HG03135 (cell line): ENCODE measurements around the gene GPR78.

Experiments
- ATAC-seq: cut with Tn5 transposase; IDR thresholded peaks from one replicate; pipeline ENCODE4 v1.9.1; 2021; ENCODE audit warnings: mild to moderate bottlenecking, moderate library complexity; ENCODE audit not compliant: unreplicated experiment

The GPR78 gene

DNA sequence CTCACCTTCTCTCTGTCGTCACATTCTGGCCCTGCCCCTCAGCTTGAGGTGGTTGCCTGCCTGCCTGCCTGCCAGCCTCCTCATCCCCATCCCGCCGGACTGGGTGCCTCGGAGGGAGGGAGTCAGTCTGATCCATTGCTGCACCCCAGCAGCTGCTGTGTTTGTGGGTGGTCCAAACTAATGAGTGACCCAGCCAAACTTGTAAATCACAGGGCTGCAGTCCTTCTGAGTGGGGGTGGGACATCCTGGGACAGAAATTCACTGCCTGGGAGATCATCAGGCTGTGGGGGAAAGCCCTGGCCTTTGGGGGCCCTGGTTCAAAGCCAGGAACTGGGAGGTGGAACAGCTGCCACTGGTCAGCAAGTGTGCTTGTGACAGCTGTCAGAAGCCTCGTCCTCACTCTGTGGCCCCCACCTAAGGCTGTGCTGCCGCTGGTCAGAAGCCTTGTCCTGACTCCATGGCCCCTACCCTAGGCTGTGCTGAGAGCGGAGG, 5.6 kb downstream of the GPR78 start:
- ATAC-seq: no peak

DNA sequence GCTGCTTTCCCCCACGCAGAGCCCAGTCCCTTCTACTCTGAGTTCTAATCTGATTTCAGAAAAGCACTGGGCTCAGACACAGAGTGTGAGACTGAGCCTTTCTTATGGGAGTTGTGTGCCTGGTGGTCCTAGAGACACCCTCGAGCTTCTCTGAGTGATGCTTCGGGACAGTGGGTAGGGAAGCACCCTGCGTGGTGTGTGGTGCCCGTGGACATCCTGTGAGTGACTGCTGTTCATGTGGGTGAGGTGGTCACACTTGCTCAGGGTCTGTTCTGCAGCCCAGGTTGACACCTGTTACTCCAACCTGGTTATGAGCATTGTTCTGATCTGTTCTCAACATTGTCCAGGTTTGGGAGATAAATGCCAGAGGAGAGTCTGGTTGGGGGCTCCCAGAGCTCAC, 6.1 kb downstream of the GPR78 start:
- no peak for ATAC-seq

DNA sequence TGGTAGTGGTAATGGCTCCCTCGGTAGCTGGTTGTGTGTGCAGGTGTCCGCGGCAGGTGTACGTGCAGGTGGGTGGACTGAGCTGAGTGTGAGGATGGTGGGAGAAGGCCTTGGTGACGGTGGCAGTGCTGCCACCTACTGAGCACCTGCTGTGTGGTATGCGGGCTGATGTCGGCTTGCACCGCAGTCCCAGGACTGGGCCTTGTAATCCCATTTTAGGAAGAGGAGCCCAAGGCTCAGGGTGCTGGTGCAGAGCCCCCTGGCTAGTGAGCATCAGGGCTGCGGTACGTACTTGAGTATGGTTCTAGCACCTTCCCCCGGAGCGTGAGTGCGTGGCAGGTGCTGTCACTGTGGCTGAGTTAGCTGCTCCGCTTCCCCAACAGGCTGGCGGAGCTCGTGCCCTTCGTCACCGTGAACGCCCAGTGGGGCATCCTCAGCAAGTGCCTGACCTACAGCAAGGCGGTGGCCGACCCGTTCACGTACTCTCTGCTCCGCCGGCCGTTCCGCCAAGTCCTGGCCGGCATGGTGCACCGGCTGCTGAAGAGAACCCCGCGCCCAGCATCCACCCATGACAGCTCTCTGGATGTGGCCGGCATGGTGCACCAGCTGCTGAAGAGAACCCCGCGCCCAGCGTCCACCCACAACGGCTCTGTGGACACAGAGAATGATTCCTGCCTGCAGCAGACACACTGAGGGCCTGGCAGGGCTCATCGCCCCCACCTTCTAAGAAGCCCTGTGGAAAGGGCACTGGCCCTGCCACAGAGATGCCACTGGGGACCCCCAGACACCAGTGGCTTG, 6.7 kb downstream of the GPR78 start:
- ATAC-seq: no peak

DNA sequence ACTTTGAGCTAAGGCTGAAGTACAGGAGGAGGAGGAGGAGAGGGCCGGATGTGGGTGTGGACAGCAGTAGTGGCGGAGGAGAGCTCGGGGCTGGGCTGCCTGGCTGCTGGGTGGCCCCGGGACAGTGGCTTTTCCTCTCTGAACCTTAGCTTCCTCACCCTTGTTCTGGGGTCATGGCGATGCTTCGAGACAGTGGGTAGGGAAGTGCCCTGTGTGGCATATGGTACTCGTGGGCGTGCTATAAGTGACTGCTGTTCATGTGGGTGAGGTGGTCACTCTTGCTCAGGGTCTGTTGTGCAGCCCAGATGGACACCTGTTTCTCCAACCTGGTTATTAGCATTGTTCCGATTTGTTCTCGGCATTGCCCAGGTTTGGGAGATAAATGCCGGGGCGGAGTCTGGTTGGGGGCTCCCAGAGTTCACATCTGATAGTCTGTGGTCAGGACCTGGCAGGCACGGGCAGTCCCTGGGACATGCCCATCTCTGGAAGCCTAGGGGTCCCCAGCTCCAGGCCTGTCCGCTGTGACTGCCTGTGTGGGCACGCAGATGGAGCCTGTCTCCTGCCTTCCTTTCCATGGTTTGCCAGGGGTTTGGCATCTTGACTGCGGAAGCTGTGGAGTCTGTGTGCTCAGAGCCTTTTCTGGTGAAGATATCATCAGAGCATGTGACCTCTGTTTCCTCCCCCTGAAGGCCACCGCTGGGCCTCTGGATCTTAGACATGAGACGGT, 7.4 kb downstream of the GPR78 start:
- no peak for ATAC-seq

DNA sequence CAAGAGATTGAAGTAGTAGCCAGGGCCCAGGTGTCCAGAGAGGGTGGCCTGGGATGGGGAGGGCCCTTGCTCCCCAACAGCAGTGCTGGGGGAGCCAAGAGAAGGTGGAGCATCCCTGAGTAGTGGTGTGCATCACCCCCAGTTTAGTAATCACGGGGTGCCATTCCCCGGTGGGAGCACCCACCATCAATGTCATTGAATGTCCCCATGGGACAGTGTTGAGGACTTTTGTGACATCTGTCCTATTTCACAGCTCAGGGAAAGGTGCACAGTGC, 7.9 kb downstream of the GPR78 start:
- no peak for ATAC-seq

DNA sequence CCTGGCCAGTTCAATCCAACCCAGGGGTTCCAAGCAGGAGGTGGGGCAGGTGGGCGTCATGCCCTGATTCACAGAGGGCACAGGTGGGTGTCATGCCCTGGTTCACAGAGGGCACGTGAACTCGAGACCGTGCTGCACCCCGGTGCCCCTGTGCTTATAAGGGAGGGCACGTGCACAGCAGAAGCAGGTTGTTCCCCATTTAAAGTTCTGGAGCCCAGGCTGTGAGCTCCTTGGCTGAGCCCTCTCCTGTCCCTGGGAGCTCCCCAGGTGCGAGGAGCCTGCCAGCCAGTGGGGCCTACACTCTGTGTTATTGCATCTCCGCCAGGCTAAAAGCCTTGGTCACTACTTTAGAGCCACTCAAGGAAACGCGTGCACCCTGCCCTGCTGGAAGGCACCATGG, 9.1 kb downstream of the GPR78 start:
- ATAC-seq: no peak

DNA sequence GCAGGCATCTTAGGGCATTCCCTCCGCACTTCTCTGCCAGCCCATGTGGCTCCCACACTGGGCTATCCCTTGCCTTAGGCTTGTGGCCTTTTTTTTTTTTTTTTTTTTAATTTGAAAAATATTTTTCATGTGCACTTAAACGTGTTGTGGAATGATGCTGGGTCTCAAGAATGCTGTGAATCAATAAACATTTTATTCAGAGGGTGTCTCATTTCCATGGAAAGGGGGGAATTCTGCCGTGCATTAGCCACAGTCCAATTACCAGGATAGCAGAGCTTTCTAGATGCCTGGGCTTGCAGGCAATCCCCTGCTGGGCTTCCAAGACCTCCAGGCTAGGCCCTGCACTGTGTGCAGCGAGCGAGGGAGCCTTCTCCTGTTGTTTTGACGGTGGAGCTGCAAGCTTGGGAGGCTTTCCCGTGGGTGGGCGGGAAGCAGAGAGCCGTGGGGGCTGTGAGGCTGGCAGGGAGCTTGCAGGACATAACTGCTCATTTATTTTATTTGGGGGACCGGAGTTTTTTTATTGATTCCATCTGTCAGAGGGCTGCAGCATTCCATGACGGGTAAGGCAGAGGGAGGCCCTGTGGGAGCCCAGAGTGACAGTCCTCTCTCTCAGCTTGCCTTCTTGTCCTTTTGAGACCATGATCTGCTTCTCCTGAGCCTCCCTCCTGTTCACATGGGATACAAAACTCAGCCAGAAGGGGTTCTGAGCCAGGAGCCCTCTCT, 9.8 kb downstream of the GPR78 start:
- no peak for ATAC-seq

DNA sequence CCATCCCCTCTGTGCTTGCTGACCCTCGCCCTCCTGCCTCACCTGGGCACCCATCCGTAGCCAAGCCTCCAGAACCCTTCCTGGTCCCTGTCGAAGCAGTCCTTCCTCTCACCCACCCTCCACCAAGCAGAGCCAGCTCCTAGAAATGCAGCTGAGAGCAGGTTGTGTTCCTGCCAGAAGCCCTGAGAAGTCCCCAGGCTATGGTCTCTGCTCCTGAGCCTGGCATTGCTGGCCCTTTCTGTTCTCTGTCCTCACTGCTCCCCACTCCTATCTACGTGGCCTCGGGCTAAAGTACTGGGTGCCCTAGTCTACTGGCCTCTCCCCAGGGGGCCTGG, 10.3 kb downstream of the GPR78 start:
- ATAC-seq: no peak

DNA sequence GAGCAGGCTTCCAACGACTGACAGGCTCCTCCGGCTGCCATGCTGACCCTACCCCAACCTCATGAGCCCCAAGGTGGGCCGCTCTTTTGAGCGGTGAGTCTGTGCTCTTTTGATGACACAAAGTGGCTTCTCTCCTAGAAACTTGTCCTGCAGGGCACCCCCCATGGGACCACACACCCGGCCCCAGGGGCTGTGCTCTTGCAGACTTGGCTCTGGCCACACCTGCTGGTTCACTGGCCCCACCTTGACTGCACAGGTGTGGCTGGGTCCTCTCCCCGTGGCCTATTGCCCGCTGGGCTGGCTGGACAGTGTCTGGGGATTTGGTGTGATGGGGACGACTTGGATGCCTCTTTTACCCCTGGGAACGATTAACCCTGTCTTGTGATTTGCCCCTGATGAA, 10.9 kb downstream of the GPR78 start:
- no peak for ATAC-seq

DNA sequence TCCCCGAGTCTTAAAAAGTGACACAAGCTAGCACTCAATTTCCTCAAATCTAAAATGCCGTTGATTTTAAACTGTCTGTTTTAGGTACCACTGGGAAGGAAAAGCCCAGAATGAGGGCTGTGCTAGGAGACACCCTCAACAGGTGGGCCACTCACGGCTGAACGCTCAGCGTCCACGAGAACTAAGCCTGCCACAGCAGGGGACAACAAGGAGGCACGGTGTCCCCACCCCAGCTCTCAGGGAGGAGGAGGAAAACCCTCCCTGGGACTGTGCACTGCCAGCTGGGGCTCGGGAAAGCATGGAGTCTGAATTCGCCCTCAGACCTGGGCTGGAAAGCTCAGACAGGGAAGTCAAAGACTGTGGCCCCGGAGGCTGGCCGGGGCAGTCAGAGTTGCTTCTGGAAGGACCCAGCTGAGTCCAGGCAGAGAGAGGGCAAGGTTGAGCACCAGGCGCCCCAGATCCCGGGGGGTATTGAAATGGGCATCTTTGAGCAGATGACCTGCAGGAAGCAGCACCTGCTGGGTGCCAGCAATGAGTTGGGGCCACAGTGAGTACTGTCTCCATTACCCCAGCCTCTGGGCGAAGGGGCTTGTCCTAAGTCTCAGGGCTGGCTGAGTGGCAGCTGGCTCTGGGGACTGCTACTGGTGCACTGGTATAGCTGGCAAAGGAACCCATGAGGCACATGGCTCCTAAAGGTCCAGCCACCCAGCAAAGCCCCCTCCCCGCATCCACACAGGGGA, 11.6 kb downstream of the GPR78 start:
- ATAC-seq: no peak

DNA sequence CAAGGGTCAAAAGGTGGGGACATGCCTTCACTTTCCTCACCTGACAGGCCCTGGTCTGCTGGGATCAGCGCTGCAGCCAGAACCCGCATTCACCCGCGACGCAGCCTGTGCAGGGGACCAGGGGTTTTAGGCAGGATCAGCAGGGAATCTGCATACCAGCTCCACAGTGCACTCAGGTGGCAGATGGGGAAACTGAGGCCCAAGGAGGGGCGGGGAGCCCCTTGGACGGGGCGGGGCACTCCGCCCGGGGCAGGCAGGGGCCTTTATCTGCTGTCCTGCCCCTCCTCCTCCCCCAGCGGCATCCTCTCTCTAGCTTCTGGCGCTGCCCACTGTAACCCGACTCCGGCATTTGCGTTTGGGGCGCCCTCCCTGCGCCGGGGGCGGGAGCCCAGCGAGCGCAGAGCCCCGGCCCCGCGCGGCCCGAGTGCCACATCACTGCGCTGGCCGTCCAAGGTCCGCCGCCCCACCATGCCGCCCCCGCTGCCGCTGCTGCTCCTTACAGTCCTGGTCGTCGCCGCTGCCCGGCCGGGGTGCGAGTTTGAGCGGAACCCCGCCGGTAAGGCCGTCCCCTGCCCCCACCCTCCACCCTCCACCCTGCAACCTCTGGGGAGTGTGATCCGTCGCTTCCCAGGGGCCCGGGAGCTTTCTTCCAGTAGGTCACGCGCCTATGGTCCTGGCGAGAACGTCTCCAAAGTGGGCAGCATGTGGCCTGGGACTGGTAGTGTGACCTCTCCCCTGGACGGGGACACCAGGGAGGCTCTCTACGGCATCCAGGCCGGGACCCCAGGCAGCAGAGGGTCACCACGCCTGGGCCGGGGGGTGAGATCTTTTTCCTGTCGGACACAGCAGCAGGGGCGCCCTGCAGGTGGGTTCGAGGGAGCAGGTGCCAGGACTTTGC, 12.4 kb downstream of the GPR78 start, which contains the start of gene CPZ:
TSS of gene CPZ (plus strand) at position 400 of the 898 bp plus-strand sequence. CDS start at position 469, 69 bp downstream.
- ATAC-seq: no peak

DNA sequence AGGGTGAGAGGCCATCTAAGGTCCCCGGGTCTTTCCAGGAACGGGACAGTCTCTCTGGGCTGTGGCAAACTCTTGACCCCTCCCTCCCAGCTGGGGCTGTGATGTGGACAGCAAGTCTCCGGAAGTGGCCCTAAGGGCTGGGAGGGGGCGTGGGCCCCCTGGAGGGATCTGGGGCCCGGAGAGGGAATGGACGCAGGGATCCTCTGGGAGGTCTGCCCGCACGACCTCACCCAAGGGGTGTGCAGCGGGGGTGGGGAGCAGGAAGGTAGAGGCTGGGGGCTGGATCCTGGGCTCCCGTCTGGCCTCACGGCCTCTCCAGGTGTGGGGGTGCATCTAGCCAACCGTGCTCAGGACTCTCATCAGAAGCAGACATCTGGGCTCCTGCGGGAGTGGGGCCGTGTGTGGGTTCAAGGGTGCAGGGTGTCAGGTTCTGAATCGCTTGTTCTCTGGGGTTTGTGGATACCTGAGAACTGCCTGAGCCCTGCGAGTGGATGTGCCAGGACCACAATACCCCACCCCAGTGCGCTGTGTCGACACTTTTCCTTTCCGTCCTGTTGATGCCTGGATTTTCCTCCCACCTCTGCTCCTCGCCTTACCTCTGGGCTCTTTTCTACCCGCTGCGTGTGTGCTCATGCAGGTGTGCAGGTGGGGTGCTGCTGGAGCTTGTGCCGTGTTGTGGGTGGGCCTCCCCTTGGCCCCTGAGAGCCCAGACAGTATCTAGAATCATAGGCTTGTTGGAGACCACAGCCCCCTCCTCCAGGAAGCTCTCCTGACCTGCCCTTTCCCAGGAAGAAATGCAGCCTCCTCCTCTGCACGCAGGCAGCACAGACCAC, 13.3 kb downstream of the GPR78 start:
- ATAC-seq: no peak

DNA sequence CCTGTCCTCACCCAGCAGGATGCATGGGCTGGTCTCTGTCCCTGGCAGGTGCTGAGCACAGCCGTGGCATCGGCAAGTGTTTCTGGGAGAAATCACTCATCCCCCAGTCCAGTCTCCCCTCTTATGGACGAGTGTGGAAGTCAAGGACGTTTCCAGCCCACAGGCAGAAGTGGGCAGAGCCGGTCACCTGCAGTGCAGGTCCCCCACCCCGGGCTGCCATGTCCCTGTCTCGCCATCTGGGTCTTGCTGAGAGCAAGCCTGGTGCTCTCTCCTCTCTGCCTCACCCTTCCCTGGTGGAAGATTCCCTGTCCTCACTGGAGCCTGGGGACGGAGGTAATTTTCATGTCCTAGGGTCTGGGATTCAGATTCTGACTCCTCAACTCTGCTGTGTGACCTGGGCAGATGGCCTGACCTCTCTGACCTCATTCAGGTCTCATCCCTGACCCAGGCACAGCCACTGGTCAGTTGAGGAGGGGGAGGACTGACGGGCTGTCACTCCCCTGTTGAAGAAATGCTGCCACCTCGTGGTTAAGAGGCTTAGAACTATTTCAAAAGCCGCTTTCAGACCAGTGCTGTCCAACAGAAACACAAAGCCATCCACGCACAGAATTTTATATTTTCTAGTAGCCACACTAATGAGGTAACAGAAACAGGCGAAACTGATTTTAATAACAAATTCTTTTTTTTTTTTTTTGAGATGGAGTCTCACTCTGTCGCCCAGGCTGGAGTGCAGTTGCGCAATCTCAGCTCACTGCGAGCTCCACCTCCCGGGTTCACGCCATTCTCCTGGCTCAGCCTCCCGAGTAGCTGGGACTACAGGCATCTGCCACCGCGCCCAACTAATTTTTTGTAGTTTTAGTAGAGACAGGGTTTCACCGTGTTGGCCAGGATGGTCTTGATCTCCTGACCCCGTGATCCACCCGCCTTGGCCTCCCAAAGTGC, 14.2 kb downstream of the GPR78 start:
- no peak for ATAC-seq

DNA sequence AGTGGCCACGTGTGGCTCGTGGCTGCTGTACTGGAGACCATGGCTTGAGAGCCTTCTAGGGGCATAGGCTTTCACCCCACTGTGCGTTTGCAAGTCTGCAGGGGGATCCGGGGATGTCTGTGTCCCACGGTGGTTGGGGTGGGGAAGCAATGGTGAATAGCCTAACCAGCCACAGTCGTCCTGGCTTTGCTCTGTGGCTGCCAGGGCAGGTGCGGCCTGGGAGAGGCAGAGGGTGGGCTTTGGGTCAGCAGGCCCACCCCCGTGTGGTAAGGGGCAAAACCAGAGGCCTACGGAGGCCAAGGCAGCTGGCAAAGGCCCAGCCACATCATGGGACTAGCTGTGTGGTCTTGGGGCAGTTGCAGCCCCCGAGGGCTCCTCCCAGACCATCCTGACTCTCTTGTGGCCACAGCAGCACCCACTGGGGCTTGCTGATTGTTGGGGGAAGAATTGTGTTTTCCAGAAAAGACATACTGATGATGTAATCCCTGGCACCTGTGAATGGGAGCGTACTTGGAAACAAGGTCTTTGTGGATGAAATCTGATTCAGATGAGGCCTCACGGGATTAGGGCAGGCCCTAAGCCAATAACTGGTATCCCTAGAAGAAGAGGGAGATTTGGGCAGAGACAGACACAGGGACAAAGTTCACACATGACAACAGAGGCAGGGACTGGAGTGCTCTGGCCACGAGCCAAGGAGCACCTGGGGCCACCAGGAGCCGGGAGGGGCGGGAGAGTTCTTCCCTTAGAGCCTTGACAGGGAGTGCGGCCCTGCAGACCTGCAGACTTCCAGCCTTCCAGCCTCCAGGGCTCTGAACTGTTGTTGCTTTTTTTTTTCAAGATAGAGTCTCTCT, 15.3 kb downstream of the GPR78 start:
- ATAC-seq: no peak

DNA sequence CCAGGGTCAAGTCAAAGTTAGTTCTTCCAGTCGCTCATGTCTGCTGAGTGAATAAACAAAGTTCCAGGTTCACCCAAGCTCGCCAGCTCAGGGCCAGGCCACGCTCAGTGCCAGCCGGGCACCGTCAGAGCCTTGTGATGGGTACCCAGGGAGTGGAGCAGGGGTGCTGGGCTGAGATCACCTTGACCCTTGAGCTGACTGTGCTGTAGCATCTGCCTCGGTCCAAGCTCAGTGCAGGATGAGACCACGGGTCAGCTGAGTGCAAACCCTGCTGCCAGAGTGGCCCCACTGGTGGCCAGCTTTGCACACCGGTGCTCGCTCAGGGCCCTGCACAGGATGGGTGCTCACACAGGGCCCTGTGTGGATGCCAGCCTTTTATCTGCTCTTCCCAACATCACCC, 16.7 kb downstream of the GPR78 start:
- no peak for ATAC-seq

DNA sequence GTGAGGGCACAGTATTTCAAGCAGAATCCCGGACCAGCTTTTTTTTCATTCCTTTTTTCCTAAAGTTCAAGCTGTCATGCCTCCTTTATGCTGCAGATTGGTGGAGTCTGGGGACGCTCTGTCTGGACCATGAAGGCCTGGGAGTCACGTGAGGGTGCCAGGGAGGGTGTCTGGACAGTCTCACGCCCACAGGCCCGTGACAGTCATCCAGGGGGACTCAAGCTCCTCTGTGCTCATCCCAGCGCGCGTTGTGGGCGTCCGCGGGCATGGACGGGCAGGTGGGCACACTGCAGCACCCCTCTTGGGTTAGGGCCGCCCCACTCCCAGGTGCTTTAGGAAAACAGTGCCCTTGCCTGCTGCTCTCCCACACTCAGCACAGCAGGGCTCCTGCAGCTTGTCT, 17.1 kb downstream of the GPR78 start:
- no peak for ATAC-seq

DNA sequence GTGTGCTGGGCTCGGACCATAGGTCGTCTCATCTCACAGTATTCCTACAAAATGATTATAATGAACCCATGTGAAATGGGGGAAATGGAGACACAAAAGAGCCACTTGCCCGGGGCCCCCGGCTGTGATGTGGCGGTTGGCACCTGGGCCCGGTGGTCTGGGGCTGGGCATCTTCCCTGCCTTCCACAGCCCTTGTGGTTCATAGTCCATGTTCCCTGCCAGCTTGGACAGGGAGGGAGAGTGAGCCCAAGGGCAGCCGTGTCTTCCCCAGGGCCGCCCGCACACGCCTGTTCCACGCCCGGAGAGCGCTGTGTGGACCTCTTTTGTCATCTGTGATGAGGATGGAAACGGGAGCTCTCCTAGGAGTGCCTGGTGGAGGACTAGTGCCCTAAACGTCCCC, 17.6 kb downstream of the GPR78 start:
- ATAC-seq: no peak
